ENCODE results near the gene CACNA1C.

Gene CACNA1C

GRCh38 chr12:2617365-2617764 lies 564.6 kb downstream of the CACNA1C start:
- FAIRE-seq, result no peak

GRCh38 chr12:2618291-2618995 lies 565.7 kb downstream of the CACNA1C start:
- FAIRE-seq, result no peak

GRCh38 chr12:2619136-2619535 lies 566.3 kb downstream of the CACNA1C start:
- no peak for FAIRE-seq

GRCh38 chr12:2622460-2622859 lies 569.7 kb downstream of the CACNA1C start:
- no peak for FAIRE-seq

- FAIRE-seq, result no peak
These were observed 570.7 kb downstream of the CACNA1C start for GRCh38 chr12:2623472-2623871.

GRCh38 chr12:2624543-2625288 lies 571.9 kb downstream of the CACNA1C start:
- no peak for FAIRE-seq

- no peak for FAIRE-seq
These were observed 572.5 kb downstream of the CACNA1C start for GRCh38 chr12:2625289-2625612.

GRCh38 chr12:2627076-2627834 lies 574.5 kb downstream of the CACNA1C start:
- FAIRE-seq, result no peak

- no peak for FAIRE-seq
These were observed 575.0 kb downstream of the CACNA1C start for GRCh38 chr12:2627835-2628191.

- FAIRE-seq, result no peak
These were observed 575.6 kb downstream of the CACNA1C start for GRCh38 chr12:2628401-2628800.

- FAIRE-seq, result no peak
These were observed 576.3 kb downstream of the CACNA1C start for GRCh38 chr12:2629051-2629450.

GRCh38 chr12:2631653-2632350 lies 579.0 kb downstream of the CACNA1C start:
- no peak for FAIRE-seq

GRCh38 chr12:2633176-2633824 lies 580.5 kb downstream of the CACNA1C start:
- FAIRE-seq, result no peak

GRCh38 chr12:2633825-2634200 lies 581.0 kb downstream of the CACNA1C start:
- no peak for FAIRE-seq

GRCh38 chr12:2634471-2634870 lies 581.7 kb downstream of the CACNA1C start:
- no peak for FAIRE-seq

GRCh38 chr12:2636741-2637340 lies 584.1 kb downstream of the CACNA1C start:
- FAIRE-seq, result no peak

GRCh38 chr12:2637371-2637770 lies 584.6 kb downstream of the CACNA1C start:
- no peak for FAIRE-seq

GRCh38 chr12:2638273-2639019 lies 585.7 kb downstream of the CACNA1C start:
- FAIRE-seq, result no peak

GRCh38 chr12:2639020-2639298 lies 586.2 kb downstream of the CACNA1C start:
- no peak for FAIRE-seq

- FAIRE-seq, result no peak
These were observed 587.5 kb downstream of the CACNA1C start for GRCh38 chr12:2640281-2640680.

- FAIRE-seq, result no peak
These were observed 587.9 kb downstream of the CACNA1C start for GRCh38 chr12:2640709-2641108.

- FAIRE-seq, result no peak
These were observed 588.4 kb downstream of the CACNA1C start for GRCh38 chr12:2641207-2641606.
